A549 (cell line): ENCODE data around the gene SPIN1.

Experiments used
- ESRRA ChIP-seq: fragments of 150-350 bp; IDR thresholded peaks from 2 replicates; pipeline ENCODE4 v1.6.1; 2014; ENCODE audit warnings: mild to moderate bottlenecking, low read length, borderline replicate concordance
- FOSB ChIP-seq: fragments of 250-450 bp; sonication (Bioruptor Pico); IDR thresholded peaks from 2 replicates; pipeline ENCODE4 v1.5.0; 2020; ENCODE audit warnings: mild to moderate bottlenecking, moderate library complexity
- FOSL2 ChIP-seq, 2 experiments: fragments of 450-650 bp in 1 of 2; fragments of >200 bp in 1 of 2; sonication (Bioruptor Twin) in 1 of 2; formaldehyde crosslinking; IDR thresholded peaks; 2 replicates each; pipeline versions ENCODE4 v1.5.0 to v1.6.1; 2016 to 2020; ENCODE audit warnings: mild to moderate bottlenecking in 1 of 2, moderate library complexity in 1 of 2
- JUN ChIP-seq, 2 experiments: fragments of >200 bp; sonication (Bioruptor Twin); formaldehyde crosslinking; IDR thresholded peaks; 2 replicates in 1 of 2; 3 replicates in 1 of 2; pipeline ENCODE4 v1.6.1; 2016 to 2017
- KDM5A ChIP-seq: fragments of 200-600 bp; sonication (generic); IDR thresholded peaks from 2 replicates; pipeline ENCODE4 v1.6.1; 2016; ENCODE audit warnings: antibody characterized with exemption, mild to moderate bottlenecking
- POLR2AphosphoS2 ChIP-seq: conservative IDR thresholded peaks from 2 replicates; pipeline ENCODE4 v1.6.1; 2012; ENCODE audit warnings: low read length, improper control_type of control experiment, inconsistent platforms
- RAD21 ChIP-seq, 2 experiments: fragments of >200 bp in 1 of 2; sonication (Bioruptor Twin) in 1 of 2; formaldehyde crosslinking in 1 of 2; IDR thresholded peaks in 1 of 2; conservative IDR thresholded peaks in 1 of 2; 2 replicates in 1 of 2; 3 replicates in 1 of 2; pipeline ENCODE4 v1.6.1; 2012 to 2018; ENCODE audit warnings: inconsistent platforms in 1 of 2
- RFX5 ChIP-seq: fragments of 450-650 bp; IDR thresholded peaks from 2 replicates; pipeline ENCODE4 v1.7.1; 2014; ENCODE audit warnings: antibody characterized with exemption, mild to moderate bottlenecking, moderate library complexity
- ZFP36 ChIP-seq: fragments of 450-650 bp; IDR thresholded peaks from 2 replicates; pipeline ENCODE4 v1.6.1; 2014; ENCODE audit warnings: borderline replicate concordance; ENCODE audit not compliant: partially characterized antibody
- TF ChIP-seq, protein P1 (sequence below): IDR thresholded peaks from 2 replicates; pipeline ENCODE4 v1.6.1; 2012
- TF ChIP-seq, protein P2 (sequence below): fragments of >200 bp; sonication (Bioruptor Twin); formaldehyde crosslinking; IDR thresholded peaks from 3 replicates; pipeline ENCODE4 v1.5.1; 2016
- TF ChIP-seq, protein P3 (sequence below): fragments of 250-450 bp; sonication (Bioruptor Pico); IDR thresholded peaks from 2 replicates; pipeline ENCODE4 v1.5.0; 2021; ENCODE audit warnings: mild to moderate bottlenecking, moderate library complexity, borderline replicate concordance
- TF ChIP-seq, protein P4 (sequence below): IDR thresholded peaks from 2 replicates; pipeline ENCODE4 v1.6.1; 2012

DNA sequence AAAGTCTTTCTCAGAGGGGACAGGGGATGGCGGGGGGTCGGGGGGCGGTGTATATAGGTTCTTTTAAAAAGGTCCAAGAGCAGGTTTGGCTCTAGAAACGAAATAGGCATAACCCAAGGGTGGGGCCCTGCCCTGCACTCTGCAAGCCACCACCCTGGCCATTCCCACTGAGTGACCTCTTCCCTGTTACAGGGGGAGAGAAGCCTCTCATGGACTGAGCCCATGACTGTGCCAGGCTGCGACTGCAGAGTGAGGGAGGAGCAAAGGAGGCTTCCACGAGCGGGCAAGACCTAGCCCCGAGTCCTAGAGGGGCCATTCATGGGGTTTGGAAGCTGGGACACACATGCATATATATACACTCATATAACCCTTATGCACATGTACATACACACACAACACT is 136.7 kb downstream of the SPIN1 start:
- TF ChIP-seq FOSL2 (IDR thresholded peaks at IDR 0.05), result no peak
- no peak for TF ChIP-seq FOSL2 (CRISPR knock-in tag; IDR thresholded peaks at IDR 0.05)
- TF ChIP-seq, protein P1, sequence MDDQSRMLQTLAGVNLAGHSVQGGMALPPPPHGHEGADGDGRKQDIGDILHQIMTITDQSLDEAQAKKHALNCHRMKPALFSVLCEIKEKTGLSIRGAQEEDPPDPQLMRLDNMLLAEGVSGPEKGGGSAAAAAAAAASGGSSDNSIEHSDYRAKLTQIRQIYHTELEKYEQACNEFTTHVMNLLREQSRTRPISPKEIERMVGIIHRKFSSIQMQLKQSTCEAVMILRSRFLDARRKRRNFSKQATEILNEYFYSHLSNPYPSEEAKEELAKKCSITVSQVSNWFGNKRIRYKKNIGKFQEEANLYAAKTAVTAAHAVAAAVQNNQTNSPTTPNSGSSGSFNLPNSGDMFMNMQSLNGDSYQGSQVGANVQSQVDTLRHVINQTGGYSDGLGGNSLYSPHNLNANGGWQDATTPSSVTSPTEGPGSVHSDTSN, result no peak
- TF ChIP-seq POLR2AphosphoS2, result no peak
- TF ChIP-seq, protein P2, sequence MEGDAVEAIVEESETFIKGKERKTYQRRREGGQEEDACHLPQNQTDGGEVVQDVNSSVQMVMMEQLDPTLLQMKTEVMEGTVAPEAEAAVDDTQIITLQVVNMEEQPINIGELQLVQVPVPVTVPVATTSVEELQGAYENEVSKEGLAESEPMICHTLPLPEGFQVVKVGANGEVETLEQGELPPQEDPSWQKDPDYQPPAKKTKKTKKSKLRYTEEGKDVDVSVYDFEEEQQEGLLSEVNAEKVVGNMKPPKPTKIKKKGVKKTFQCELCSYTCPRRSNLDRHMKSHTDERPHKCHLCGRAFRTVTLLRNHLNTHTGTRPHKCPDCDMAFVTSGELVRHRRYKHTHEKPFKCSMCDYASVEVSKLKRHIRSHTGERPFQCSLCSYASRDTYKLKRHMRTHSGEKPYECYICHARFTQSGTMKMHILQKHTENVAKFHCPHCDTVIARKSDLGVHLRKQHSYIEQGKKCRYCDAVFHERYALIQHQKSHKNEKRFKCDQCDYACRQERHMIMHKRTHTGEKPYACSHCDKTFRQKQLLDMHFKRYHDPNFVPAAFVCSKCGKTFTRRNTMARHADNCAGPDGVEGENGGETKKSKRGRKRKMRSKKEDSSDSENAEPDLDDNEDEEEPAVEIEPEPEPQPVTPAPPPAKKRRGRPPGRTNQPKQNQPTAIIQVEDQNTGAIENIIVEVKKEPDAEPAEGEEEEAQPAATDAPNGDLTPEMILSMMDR, result no peak
- TF ChIP-seq RAD21 (conservative IDR thresholded peaks at IDR 0.05 in 1 of 2, IDR thresholded peaks at IDR 0.05 in 1 of 2), result no peak
- TF ChIP-seq ZFP36, result no peak
- no peak for TF ChIP-seq RFX5
- TF ChIP-seq, protein P3, sequence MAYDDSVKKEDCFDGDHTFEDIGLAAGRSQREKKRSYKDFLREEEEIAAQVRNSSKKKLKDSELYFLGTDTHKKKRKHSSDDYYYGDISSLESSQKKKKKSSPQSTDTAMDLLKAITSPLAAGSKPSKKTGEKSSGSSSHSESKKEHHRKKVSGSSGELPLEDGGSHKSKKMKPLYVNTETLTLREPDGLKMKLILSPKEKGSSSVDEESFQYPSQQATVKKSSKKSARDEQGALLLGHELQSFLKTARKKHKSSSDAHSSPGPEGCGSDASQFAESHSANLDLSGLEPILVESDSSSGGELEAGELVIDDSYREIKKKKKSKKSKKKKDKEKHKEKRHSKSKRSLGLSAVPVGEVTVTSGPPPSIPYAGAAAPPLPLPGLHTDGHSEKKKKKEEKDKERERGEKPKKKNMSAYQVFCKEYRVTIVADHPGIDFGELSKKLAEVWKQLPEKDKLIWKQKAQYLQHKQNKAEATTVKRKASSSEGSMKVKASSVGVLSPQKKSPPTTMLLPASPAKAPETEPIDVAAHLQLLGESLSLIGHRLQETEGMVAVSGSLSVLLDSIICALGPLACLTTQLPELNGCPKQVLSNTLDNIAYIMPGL (CRISPR knock-in tag), result no peak
- no peak for TF ChIP-seq JUN (IDR thresholded peaks at IDR 0.05)
- no peak for TF ChIP-seq KDM5A
- no peak for TF ChIP-seq ESRRA
- TF ChIP-seq FOSB (CRISPR knock-in tag), result no peak
- TF ChIP-seq, protein P4, sequence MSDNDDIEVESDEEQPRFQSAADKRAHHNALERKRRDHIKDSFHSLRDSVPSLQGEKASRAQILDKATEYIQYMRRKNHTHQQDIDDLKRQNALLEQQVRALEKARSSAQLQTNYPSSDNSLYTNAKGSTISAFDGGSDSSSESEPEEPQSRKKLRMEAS, result no peak
